Central memory CD8-positive, alpha-beta T cell (primary cell): Measurements from ENCODE around the gene RBPMS2.
"Not testable (repeated sequence)": the region's sequence is repeated elsewhere in the genome, so short reads cannot be mapped to it uniquely, and the experiment has no call there.

Source experiments
- ATAC-seq: fragments of 150-1000 bp; cut with Tn5 transposase; replicated peaks from 2 replicates; pipeline ENCODE4 v1.10.0; 2022; ENCODE audit warnings: mild to moderate bottlenecking, moderate FRiP score, moderate number of reproducible peaks; ENCODE audit not compliant: poor library complexity, severe bottlenecking; ENCODE audit errors: extremely low read depth
- DNase-seq, 2 donors: peaks; one replicate each; pipeline ENCODE4 v3.0.0; 2021; ENCODE audit warnings: low spot score in 2 of 2
- H3K27ac Mint-ChIP-seq: one replicate; pipeline ENCODE4 v1.8.0; 2022; ENCODE audit warnings: low read depth, mild to moderate bottlenecking, moderate library complexity, mixed read lengths
- H3K27me3 Mint-ChIP-seq: one replicate; pipeline ENCODE4 v1.8.0; 2022; ENCODE audit warnings: mixed read lengths
- H3K36me3 Mint-ChIP-seq: one replicate; pipeline ENCODE4 v1.8.0; 2022; ENCODE audit warnings: mild to moderate bottlenecking, moderate library complexity, mixed read lengths; ENCODE audit not compliant: insufficient read depth
- H3K4me1 Mint-ChIP-seq: one replicate; pipeline ENCODE4 v1.8.0; 2022; ENCODE audit warnings: mixed read lengths
- H3K4me3 Mint-ChIP-seq: one replicate; pipeline ENCODE4 v1.8.0; 2022; ENCODE audit warnings: mild to moderate bottlenecking, moderate library complexity, mixed read lengths
- H3K9me3 Mint-ChIP-seq: one replicate; pipeline ENCODE4 v1.8.0; 2022; ENCODE audit warnings: mixed read lengths

Gene RBPMS2

DNA sequence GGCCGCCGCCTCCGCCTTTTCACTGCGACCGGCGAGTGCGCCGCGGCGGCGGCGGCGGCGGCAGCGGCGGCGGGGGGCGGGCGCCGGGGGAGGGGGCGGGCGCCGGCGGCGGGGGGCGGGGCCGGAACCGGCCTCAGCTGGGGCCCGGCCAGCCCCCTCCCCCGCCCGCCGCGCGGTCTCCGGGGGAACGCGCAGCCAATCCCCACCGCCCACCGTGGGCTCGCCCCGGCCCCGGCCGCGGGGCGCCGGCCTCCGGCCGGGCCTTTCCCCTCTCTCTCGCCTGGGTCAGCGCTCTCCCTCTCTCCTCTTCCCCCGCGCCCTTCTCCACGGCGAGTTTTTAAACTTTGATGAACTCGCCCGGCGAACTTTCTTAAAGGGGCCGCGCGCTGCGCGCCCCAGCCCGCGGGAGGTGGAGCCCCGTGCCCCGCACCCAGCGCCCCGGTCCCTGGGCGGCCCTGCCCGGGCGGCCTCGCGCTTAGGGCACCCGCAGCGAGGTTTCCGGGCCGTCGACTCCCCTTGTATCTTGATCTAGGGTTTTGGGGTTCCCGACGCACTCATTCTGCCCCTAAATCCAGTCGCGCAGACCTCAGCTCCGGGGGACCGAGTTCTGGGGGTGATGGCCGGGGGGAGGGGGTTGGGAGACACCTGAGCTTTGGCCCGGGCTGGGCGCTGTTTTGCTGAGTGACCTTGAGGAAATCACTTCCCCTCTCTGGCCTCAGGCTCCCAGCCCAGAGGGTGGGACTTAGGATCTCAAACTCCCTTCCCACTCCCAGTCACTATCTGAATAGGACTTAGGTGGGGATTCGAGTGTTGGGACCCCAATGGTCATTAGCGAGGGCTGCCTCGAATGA is at the start of gene RBPMS2:
Gene RBPMS2 (minus strand): TSS at position 39 of the 851 bp plus-strand sequence. CDS start 270 bp downstream, outside the sequence.
- Mint-ChIP-seq H3K9me3 (no peaks in the 10 kb centered on the region), H3K4me3 (peak within 1 kb of the TSS; percentile 79), H3K36me3 (peaks cover 2% of the 10 kb centered on the region), H3K27ac (no peak within 1 kb of the TSS), H3K4me1 (peaks cover 4% of the 10 kb centered on the region), H3K27me3 (peaks cover 40% of the 10 kb centered on the region)
- ATAC-seq (no peak), DNase-seq (no peak)

DNA sequence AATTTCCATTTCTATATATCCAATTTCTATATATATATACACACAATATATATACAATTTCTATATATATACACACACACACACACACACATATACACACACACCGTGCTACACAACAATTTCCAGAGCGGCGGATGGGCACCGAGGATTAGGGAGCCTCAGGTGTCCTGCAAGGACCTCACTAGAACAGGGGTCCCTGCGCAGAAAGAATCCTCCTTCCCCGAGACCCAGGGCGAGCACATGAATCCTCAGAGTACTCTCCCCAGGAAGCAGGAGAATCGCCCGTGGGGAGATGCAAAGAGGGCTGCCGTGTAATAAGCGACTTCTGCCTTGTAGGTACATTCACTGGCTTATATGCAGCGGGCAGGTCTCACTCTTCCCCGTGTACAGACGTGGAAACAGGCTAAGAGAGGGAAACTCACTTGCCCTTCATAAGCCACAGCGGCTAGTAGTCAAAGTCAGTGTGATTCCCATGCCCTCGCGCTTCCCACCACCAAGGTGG is 49.6 kb upstream of the RBPMS2 start:
- Mint-ChIP-seq H3K4me1 (peaks cover 37% of the 10 kb centered on the region), H3K9me3 (no peaks in the 10 kb centered on the region), H3K36me3 (peaks cover 6% of the 10 kb centered on the region), H3K4me3 (peak overlapping the region; percentile 79), H3K27me3 (no peaks in the 10 kb centered on the region), H3K27ac (no peak overlapping the region)
- peak; percentile 20 for ATAC-seq
- no peak for DNase-seq

DNA sequence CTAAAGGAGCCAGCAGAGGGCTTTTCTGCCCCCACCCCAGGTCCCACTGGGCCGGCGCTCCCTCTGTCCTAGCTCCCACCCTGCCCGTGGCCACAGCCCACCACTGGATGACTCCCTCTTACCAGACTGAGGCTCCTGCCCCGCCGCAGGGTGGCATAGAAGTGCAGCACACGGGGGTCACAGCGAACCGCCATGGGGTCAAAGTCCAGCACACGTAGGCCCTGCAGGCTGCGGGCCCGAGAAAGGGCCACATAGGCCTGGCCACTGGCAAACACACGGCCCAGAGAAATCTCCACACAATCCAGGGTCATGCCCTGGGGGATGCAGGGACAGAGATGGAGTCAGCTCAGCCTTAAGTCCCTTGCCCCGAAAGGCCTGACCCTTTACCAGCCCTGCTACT is 41.1 kb upstream of the RBPMS2 start:
- Mint-ChIP-seq H3K27ac (no peak overlapping the region), H3K4me3 (no peak overlapping the region), H3K4me1 (no peaks in the 10 kb centered on the region), H3K36me3 (peaks cover 1% of the 10 kb centered on the region), H3K27me3 (no peaks in the 10 kb centered on the region), H3K9me3 (no peaks in the 10 kb centered on the region)
- no peak for DNase-seq
- no peak for ATAC-seq

DNA sequence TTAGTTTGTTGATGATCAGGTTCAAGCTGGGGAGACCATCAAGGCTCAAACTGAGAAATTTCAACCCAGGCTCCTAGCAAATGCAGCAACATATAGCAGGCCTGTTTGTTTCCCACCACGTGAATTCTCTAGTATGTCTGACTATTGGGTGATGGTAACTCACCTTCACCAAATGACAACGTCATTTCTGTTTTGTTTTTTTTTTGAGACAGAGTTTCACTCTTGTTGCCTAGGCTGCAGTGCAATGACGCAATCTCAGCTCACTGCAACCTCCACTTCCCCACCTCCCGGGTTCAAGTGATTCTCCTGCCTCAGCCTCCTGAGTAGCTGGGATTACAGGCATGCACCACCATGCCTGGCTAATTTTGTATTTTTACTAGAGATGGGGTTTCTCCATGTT is 39.6 kb upstream of the RBPMS2 start:
- not testable (repeated sequence) for H3K9me3 Mint-ChIP-seq

DNA sequence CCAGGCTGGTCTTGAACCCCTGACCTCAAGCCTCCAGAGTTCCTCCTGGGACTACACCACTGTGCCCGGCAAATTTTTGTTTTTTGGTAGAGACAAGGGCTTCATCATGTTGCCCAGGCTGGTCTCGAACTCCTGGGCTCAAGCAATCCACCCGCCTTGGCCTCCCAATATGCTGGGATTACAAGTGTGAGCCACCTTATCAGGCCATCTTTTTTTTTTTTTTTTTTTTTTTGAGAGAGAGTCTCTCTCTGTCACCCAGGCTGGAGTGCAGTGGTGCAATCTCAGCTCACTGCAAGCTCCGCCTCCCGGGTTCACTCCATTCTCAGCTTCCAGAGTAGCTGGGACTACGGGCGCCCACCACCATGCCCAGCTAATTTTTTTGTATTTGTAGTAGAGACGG is 38.9 kb upstream of the RBPMS2 start:
- not testable (repeated sequence) for H3K27ac Mint-ChIP-seq, H3K4me1 Mint-ChIP-seq, H3K4me3 Mint-ChIP-seq, H3K36me3 Mint-ChIP-seq, DNase-seq, H3K9me3 Mint-ChIP-seq, ATAC-seq, H3K27me3 Mint-ChIP-seq

More for the DNA sequence above, 39.6 kb upstream of the RBPMS2 start:
- H3K4me3 Mint-ChIP-seq, DNase-seq, H3K27ac Mint-ChIP-seq, H3K36me3 Mint-ChIP-seq, H3K4me1 Mint-ChIP-seq, ATAC-seq, H3K27me3 Mint-ChIP-seq: not testable (repeated sequence)

DNA sequence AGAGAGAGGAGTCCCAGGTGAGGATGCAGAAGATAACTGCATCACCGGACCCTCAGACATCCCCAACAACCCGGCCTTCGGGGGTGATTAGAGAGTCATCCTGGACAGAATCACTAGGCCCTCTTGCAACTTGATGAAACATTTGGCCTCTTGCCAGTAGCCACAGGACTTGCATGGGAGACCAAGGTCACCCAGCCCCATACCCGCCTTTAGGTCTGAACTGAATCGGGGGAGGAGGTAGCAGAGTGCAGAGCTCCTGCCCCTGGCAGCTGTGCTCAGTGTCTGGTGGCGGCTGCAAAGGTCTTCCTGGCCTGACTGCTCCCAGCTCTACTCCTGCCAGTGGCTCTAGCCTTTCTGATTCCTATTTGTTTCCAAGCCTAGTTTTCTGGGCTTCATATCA is 37.7 kb upstream of the RBPMS2 start:
- no peak overlapping the region for H3K4me3 Mint-ChIP-seq

DNA sequence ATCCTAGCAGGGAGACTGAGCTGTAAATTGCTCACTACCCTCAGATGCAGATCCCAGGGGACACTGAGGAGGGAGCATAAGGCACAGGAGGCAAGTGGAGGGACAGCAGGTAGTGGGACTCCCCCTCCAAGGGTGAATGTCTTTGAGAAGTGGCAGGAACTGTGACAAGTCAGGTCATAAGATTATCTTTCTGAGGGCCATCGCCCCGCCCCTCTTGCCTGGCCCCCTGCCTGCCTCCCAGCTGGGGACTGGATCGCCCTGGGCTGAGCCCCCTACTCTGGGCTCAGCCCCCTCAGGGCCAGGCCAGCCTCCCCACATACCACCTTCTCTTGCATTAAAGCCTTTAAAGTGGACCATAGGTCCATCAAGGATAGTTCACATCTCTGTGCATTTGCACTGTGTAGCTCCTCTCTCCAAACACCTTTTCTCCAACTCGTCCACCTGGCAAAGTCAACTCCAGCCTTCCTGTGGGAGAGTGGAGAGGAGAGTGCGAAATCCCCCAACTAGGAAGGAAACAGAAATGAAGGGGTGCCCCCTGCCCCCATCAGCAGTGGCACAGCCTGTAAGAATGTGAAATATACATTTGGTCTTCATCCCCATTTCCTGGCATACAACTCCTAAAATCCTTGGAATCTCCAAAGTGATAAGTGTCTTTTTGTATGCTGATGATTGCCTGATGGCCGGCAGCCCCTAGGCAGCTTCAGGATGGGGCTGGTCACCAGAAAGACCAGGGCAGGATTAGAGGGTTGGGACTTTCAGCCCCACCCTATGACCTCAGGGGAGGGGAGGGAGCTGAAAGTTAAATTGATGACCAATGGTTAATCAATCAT is 35.3 kb upstream of the RBPMS2 start:
- H3K27ac Mint-ChIP-seq: no peak overlapping the region
- H3K9me3 Mint-ChIP-seq: no peaks in the 10 kb centered on the region
- H3K4me1 Mint-ChIP-seq: peaks cover 7% of the 10 kb centered on the region
- DNase-seq (no peak), ATAC-seq (no peak)
- no peak overlapping the region for H3K4me3 Mint-ChIP-seq
- peaks cover 4% of the 10 kb centered on the region for H3K36me3 Mint-ChIP-seq
- peaks cover 11% of the 10 kb centered on the region for H3K27me3 Mint-ChIP-seq

More for the DNA sequence above, 37.7 kb upstream of the RBPMS2 start:
- no peak for ATAC-seq
- H3K36me3 Mint-ChIP-seq: peaks cover 4% of the 10 kb centered on the region
- peaks cover 7% of the 10 kb centered on the region for H3K4me1 Mint-ChIP-seq
- no peaks in the 10 kb centered on the region for H3K27me3 Mint-ChIP-seq
- no peak for DNase-seq
- H3K27ac Mint-ChIP-seq: no peak overlapping the region
- H3K9me3 Mint-ChIP-seq: no peaks in the 10 kb centered on the region

DNA sequence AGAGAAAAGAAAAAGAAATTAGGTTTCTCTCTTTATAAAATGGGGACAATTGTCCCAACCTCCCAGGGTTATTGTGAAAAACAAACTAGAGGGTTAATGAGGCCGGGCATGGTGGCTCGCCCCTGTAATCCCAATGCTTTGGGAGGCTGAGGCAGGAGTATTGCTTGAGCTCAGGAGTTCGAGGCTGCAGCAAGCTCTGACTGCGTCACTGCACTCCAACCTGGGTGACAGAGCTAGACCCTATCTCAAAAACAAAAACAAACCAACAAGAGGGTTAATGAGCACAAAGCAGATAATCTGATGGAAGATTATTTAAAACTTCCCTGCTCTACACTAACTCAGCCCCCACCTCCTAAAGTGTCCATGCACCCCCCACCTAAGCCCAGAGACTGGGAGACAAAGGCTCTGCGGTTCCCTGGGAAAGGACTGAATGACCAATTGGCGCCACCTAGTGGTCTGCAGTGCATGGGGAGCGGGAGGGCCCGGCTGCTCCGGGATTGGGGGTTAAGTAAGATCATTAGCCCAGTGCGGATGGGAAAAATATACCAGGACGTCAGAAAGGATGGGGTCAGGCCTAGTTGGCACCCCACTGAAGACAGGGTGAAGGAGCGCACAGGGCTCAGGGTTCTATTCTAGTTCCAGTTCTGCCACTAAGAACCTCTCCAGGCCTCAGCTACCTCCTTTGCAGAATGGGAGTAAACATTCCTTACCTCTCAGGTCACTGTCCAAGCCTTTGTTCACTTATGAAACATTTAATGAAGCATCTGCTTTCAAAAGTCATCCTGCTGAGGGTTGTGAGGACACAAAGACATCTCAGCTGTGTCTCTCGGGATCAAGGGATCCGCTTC is 34.5 kb upstream of the RBPMS2 start:
- peaks cover 11% of the 10 kb centered on the region for H3K27me3 Mint-ChIP-seq
- DNase-seq (peak; percentile 36 to 54), ATAC-seq (peak; percentile 49)
- H3K9me3 Mint-ChIP-seq: no peaks in the 10 kb centered on the region
- no peak overlapping the region for H3K27ac Mint-ChIP-seq
- peaks cover 4% of the 10 kb centered on the region for H3K36me3 Mint-ChIP-seq
- H3K4me1 Mint-ChIP-seq: peaks cover 7% of the 10 kb centered on the region
- no peak overlapping the region for H3K4me3 Mint-ChIP-seq

DNA sequence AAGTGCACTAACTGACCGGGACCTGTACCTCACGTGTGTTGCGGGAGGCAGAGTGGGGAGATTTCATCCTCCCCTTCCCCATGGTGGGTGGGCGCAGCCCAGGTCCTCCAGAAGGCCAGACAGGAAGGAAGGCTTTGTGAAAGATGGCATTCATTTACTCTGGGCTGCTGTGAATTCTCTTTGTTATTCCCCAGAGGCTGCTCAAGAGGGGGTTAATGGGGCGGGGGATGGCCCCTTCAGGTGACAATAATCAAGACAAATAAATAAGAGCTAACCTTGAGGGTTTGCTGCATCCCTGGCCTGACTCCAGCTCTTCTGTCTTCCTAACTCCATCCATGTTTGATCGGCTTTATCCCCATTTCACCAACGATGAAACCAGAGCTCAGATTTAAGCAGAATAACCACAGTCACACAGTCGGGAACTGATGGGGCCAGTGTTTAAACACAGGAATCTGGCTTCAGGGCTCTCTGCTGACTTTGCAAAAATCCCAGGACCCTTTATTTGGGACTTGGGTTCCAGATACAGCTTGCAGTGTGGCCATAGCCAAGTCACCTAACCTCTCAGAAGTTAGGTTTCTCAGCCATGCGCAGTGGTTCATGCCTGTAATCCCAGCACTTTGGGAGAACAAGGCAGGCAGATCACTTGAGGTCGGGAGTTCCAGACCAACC is 33.5 kb upstream of the RBPMS2 start:
- no peak for ATAC-seq
- H3K36me3 Mint-ChIP-seq: peaks cover 4% of the 10 kb centered on the region
- H3K4me1 Mint-ChIP-seq: peaks cover 7% of the 10 kb centered on the region
- DNase-seq: no peak
- no peak overlapping the region for H3K27ac Mint-ChIP-seq
- H3K4me3 Mint-ChIP-seq: no peak overlapping the region
- H3K27me3 Mint-ChIP-seq: peaks cover 11% of the 10 kb centered on the region
- H3K9me3 Mint-ChIP-seq: no peaks in the 10 kb centered on the region

DNA sequence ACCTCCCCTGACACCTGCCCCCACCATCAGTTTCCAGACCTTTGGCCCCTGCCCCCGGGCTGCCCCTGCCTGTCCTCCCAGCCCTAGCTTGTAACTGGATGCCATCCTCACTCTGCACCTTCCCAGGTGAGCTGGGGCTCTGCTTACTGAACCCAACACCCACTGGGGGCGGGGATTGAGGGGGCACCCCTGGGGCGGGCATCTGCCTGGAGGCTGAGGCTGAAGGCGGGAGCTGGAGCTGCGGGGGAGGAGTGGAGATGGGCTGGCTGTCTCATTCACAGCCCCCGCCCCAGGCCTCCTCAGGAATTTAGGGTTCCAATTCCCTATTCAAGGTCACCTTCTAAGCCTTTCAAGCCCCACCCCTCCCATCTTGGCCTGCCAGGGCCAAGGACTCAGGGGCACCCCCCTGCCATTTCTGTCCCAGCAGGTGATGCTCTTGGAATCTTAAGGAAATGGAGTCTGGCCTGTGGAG is 32.4 kb upstream of the RBPMS2 start:
- ATAC-seq: no peak

DNA sequence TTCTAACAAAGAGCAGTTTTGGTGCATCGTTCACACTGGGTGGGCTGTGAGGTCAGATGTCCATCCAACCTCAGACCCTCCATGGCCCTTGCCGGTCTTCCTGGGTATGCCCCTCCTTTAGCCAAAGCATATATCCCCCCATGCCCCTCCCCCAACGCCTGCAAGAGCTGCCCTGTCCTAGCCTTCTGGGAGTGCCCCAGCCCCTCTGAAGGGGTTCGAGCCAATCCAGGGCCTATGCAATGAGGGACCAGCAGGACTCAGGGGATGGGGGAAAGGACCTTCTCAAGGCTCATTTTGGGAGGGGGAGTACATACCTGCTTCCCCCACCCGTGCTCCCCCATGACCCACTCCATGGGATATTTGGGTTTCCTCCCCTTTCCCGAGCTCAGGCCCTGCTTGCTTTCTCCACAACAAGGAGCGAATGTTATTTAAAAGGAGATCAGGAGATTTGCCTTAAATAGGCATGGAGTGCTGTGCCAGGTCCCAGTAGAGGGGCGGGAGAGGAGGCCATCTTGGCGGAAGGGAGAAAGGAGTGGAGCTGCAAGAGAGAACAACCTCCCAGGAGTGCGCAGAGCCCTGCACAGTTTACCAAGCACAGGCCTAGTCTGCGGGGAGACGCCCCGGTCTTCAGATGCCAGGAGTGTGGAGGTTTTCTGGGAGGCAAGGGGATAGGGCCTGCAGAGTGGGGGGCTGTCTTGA is 31.8 kb upstream of the RBPMS2 start:
- peaks cover 7% of the 10 kb centered on the region for H3K4me1 Mint-ChIP-seq

More for the DNA sequence above, 32.4 kb upstream of the RBPMS2 start:
- Mint-ChIP-seq H3K4me3 (no peak overlapping the region), H3K36me3 (peaks cover 4% of the 10 kb centered on the region), H3K4me1 (peaks cover 7% of the 10 kb centered on the region), H3K27me3 (peaks cover 11% of the 10 kb centered on the region), H3K27ac (no peak overlapping the region), H3K9me3 (no peaks in the 10 kb centered on the region)
- DNase-seq: no peak

More for the DNA sequence above, 31.8 kb upstream of the RBPMS2 start:
- no peak overlapping the region for H3K4me3 Mint-ChIP-seq
- peaks cover 11% of the 10 kb centered on the region for H3K27me3 Mint-ChIP-seq
- ATAC-seq (no peak), DNase-seq (no peak)
- no peak overlapping the region for H3K27ac Mint-ChIP-seq
- no peaks in the 10 kb centered on the region for H3K9me3 Mint-ChIP-seq
- H3K36me3 Mint-ChIP-seq: peaks cover 4% of the 10 kb centered on the region
